HepG2 (cell line): ENCODE measurements around the gene DNAJC4. TPM values are rescaled to one million over a fixed set of nuclear protein-coding genes. Genes with fewer than 3 reads are reported as not detected.

Experiments used
- FOXA3 ChIP-seq: IDR thresholded peaks from 2 replicates; pipeline ENCODE4 v1.6.1; 2016; ENCODE audit warnings: missing genetic modification reagents, missing compliant biosample characterization
- FOXO1 ChIP-seq: sonication (generic); formaldehyde crosslinking; IDR thresholded peaks from 2 replicates; pipeline ENCODE4 v1.4.0; 2020; ENCODE audit warnings: missing genetic modification reagents
- IKZF4 ChIP-seq: sonication (generic); formaldehyde crosslinking; IDR thresholded peaks from 2 replicates; pipeline ENCODE4 v1.5.1; 2020; ENCODE audit warnings: borderline replicate concordance, mild to moderate bottlenecking, low read depth, missing genetic modification reagents; ENCODE audit errors: not compliant biosample characterization
- MAFF ChIP-seq: IDR thresholded peaks from 2 replicates; pipeline ENCODE4 v1.6.1; 2011; ENCODE audit warnings: low read depth, low read length, improper control_type of control experiment
- ONECUT2 ChIP-seq: sonication (generic); formaldehyde crosslinking; IDR thresholded peaks from 2 replicates; pipeline ENCODE4 v1.4.0; 2020; ENCODE audit warnings: missing genetic modification reagents
- SSRP1 ChIP-seq: IDR thresholded peaks from 2 replicates; pipeline ENCODE4 v1.6.1; 2016; ENCODE audit warnings: control low read depth
- ZNF205 ChIP-seq: IDR thresholded peaks from 2 replicates; pipeline ENCODE4 v1.6.1; 2018; ENCODE audit warnings: missing biosample characterization, missing genetic modification reagents
- polyA plus RNA-seq, 8 experiments: library from polyadenylated mRNA; depleted of rRNA in 3 of 8; stranded (reverse) in 7 of 8; unstranded in 1 of 8; fragments of >200 nt; fragmentation: Illumina TruSeq in 4 of 8; extraction: Trizol in 4 of 8; gene quantifications; 2 replicates each; pipeline versions ENCODE4 v1.2.1 to v1.2.3, GENCODE V29; 2011 to 2016; ENCODE audit warnings: low read depth in 4 of 8, missing spikeins in 1 of 8, mixed read lengths in 1 of 8; ENCODE audit not compliant: insufficient read depth in 1 of 8
- total RNA-seq, 5 experiments: library from RNA; depleted of rRNA; stranded (reverse); fragments of >200 nt; fragmentation: Illumina TruSeq; extraction: Trizol; gene quantifications; 2 replicates each; pipeline ENCODE4 v1.2.3, GENCODE V29; 2016; ENCODE audit warnings: low read depth in 1 of 5
- TF ChIP-seq, protein P1 (sequence below): sonication (generic); formaldehyde crosslinking; IDR thresholded peaks from 2 replicates; pipeline ENCODE4 v1.5.1; 2020; ENCODE audit warnings: mild to moderate bottlenecking, missing genetic modification reagents, moderate library complexity
- TF ChIP-seq, protein P2 (sequence below): sonication (generic); formaldehyde crosslinking; IDR thresholded peaks from 2 replicates; pipeline ENCODE4 v1.4.0; 2020; ENCODE audit warnings: mild to moderate bottlenecking, missing genetic modification reagents, borderline replicate concordance
- TF ChIP-seq, protein P3 (sequence below): sonication (generic); formaldehyde crosslinking; IDR thresholded peaks from 2 replicates; pipeline ENCODE4 v1.4.0; 2020; ENCODE audit warnings: missing genetic modification reagents

The DNAJC4 gene
- total and polyA plus RNA-seq, 2 of the 13 experiments (the other 11 are each of a cell fraction or from before 2014, with no cell fraction given) = 10.3 to 60.8 TPM

DNA sequence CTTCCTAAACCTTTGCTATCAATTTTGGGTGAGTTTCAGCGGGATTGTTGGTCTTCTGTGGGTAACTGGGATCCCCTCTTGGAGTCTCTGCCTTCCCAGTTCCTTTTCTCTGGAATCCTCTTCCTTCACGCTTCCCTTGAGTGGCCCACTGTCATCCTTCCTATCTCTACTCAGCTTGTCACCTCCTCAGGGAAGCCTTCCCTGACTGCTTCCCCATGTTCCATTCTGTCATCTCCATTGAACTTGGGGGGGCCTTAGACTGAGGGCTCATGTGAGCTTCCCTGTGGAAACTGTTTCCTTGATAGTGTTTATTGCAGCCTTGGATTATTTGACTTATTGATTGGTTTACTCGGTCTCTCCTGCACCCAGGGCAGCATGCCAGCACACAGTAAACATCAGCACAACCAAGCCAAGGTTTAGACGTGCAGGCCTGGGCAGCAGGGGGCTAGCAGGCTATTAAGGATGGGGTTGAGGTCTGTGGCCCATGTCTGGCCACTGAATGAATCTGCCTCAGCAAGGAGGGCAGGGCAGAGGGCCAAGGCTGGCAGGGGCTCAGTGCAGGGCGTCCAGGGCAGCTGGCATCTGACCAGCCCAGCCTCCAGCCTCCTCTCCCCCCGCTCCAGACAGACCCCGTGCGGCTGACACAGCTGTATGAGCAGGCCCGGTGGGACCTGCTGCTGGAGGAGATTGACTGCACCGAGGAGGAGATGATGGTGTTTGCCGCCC is 11.6 kb upstream of the DNAJC4 start (continued):
- TF ChIP-seq, protein P1, sequence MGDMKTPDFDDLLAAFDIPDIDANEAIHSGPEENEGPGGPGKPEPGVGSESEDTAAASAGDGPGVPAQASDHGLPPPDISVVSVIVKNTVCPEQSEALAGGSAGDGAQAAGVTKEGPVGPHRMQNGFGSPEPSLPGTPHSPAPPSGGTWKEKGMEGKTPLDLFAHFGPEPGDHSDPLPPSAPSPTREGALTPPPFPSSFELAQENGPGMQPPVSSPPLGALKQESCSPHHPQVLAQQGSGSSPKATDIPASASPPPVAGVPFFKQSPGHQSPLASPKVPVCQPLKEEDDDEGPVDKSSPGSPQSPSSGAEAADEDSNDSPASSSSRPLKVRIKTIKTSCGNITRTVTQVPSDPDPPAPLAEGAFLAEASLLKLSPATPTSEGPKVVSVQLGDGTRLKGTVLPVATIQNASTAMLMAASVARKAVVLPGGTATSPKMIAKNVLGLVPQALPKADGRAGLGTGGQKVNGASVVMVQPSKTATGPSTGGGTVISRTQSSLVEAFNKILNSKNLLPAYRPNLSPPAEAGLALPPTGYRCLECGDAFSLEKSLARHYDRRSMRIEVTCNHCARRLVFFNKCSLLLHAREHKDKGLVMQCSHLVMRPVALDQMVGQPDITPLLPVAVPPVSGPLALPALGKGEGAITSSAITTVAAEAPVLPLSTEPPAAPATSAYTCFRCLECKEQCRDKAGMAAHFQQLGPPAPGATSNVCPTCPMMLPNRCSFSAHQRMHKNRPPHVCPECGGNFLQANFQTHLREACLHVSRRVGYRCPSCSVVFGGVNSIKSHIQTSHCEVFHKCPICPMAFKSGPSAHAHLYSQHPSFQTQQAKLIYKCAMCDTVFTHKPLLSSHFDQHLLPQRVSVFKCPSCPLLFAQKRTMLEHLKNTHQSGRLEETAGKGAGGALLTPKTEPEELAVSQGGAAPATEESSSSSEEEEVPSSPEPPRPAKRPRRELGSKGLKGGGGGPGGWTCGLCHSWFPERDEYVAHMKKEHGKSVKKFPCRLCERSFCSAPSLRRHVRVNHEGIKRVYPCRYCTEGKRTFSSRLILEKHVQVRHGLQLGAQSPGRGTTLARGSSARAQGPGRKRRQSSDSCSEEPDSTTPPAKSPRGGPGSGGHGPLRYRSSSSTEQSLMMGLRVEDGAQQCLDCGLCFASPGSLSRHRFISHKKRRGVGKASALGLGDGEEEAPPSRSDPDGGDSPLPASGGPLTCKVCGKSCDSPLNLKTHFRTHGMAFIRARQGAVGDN (CRISPR knock-in tag) = peak; percentile 50
- TF ChIP-seq FOXO1 (CRISPR knock-in tag) (peak; percentile 43; the same call in 1 of the 2 replicates), ONECUT2 (CRISPR knock-in tag) (0 out of 2 replicates have a peak, but pooled peaks have one; percentile 65), ZNF205 (CRISPR knock-in tag) (no peak), MAFF (no peak), FOXA3 (CRISPR knock-in tag) (peak; percentile 79), SSRP1 (CRISPR knock-in tag) (no peak), IKZF4 (CRISPR knock-in tag) (no peak)
- TF ChIP-seq, protein P2, sequence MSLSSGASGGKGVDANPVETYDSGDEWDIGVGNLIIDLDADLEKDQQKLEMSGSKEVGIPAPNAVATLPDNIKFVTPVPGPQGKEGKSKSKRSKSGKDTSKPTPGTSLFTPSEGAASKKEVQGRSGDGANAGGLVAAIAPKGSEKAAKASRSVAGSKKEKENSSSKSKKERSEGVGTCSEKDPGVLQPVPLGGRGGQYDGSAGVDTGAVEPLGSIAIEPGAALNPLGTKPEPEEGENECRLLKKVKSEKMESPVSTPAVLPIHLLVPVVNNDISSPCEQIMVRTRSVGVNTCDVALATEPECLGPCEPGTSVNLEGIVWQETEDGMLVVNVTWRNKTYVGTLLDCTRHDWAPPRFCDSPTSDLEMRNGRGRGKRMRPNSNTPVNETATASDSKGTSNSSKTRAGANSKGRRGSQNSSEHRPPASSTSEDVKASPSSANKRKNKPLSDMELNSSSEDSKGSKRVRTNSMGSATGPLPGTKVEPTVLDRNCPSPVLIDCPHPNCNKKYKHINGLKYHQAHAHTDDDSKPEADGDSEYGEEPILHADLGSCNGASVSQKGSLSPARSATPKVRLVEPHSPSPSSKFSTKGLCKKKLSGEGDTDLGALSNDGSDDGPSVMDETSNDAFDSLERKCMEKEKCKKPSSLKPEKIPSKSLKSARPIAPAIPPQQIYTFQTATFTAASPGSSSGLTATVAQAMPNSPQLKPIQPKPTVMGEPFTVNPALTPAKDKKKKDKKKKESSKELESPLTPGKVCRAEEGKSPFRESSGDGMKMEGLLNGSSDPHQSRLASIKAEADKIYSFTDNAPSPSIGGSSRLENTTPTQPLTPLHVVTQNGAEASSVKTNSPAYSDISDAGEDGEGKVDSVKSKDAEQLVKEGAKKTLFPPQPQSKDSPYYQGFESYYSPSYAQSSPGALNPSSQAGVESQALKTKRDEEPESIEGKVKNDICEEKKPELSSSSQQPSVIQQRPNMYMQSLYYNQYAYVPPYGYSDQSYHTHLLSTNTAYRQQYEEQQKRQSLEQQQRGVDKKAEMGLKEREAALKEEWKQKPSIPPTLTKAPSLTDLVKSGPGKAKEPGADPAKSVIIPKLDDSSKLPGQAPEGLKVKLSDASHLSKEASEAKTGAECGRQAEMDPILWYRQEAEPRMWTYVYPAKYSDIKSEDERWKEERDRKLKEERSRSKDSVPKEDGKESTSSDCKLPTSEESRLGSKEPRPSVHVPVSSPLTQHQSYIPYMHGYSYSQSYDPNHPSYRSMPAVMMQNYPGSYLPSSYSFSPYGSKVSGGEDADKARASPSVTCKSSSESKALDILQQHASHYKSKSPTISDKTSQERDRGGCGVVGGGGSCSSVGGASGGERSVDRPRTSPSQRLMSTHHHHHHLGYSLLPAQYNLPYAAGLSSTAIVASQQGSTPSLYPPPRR (CRISPR knock-in tag) = peak; percentile 41; the same call in 1 of the 2 replicates
- TF ChIP-seq, protein P3, sequence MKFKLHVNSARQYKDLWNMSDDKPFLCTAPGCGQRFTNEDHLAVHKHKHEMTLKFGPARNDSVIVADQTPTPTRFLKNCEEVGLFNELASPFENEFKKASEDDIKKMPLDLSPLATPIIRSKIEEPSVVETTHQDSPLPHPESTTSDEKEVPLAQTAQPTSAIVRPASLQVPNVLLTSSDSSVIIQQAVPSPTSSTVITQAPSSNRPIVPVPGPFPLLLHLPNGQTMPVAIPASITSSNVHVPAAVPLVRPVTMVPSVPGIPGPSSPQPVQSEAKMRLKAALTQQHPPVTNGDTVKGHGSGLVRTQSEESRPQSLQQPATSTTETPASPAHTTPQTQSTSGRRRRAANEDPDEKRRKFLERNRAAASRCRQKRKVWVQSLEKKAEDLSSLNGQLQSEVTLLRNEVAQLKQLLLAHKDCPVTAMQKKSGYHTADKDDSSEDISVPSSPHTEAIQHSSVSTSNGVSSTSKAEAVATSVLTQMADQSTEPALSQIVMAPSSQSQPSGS (CRISPR knock-in tag) = no peak
- TF ChIP-seq, all 625 proteins: peak for 31
